ENCODE data around the gene CDH4. TPM values are rescaled to one million over a fixed set of nuclear protein-coding genes. Genes with fewer than 3 reads are reported as not detected.

CDH4 gene
- total and polyA plus RNA-seq, 2 of the 4 experiments (the other 2 are of a cell fraction) = 1.6 to 3.5 TPM

DNA sequence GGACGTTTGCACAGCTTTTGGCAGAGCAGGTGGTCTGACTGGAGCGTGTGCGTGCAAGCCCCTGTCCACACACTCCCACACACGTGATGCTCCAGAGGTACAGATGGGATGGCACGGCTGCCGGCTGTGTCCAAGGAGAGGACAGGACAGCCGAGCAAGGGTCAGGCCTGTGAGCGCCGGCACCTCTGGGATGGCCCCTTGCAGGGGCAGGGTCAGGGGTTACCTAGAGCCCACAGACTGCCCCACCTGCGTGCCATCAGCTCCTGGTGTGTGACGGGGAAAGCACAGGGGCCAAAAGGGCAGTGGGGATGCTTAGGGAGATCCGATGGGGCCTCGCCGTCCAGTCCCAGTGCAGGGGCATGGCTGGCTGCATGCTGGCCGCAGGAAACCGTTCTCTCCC lies 623.9 kb downstream of the CDH4 start:
- TF ChIP-seq SMC3 (IDR thresholded peaks at IDR 0.05; ENCODE audit: low read depth, low read length) = no peak
- TF ChIP-seq, protein P1, sequence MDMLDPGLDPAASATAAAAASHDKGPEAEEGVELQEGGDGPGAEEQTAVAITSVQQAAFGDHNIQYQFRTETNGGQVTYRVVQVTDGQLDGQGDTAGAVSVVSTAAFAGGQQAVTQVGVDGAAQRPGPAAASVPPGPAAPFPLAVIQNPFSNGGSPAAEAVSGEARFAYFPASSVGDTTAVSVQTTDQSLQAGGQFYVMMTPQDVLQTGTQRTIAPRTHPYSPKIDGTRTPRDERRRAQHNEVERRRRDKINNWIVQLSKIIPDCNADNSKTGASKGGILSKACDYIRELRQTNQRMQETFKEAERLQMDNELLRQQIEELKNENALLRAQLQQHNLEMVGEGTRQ (IDR thresholded peaks at IDR 0.05; ENCODE audit: low read depth, low read length) = no peak
- no peak for TF ChIP-seq POLR2A (IDR thresholded peaks at IDR 0.05; ENCODE audit: low read depth, low read length)
- TF ChIP-seq MAFK (IDR thresholded peaks at IDR 0.05; ENCODE audit: low read depth, low read length) = no peak
- TF ChIP-seq CHD1 (IDR thresholded peaks at IDR 0.05; ENCODE audit: low read depth, low read length) = no peak
- TF ChIP-seq FOS (IDR thresholded peaks at IDR 0.05; ENCODE audit: low read depth, low read length) = no peak
- TF ChIP-seq, protein P2, sequence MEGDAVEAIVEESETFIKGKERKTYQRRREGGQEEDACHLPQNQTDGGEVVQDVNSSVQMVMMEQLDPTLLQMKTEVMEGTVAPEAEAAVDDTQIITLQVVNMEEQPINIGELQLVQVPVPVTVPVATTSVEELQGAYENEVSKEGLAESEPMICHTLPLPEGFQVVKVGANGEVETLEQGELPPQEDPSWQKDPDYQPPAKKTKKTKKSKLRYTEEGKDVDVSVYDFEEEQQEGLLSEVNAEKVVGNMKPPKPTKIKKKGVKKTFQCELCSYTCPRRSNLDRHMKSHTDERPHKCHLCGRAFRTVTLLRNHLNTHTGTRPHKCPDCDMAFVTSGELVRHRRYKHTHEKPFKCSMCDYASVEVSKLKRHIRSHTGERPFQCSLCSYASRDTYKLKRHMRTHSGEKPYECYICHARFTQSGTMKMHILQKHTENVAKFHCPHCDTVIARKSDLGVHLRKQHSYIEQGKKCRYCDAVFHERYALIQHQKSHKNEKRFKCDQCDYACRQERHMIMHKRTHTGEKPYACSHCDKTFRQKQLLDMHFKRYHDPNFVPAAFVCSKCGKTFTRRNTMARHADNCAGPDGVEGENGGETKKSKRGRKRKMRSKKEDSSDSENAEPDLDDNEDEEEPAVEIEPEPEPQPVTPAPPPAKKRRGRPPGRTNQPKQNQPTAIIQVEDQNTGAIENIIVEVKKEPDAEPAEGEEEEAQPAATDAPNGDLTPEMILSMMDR (conservative IDR thresholded peaks at IDR 0.05; ENCODE audit: low read depth, low read length) = no peak
- no peak for TF ChIP-seq RAD21 (IDR thresholded peaks at IDR 0.05; ENCODE audit: low read length)
- TF ChIP-seq, protein P3, sequence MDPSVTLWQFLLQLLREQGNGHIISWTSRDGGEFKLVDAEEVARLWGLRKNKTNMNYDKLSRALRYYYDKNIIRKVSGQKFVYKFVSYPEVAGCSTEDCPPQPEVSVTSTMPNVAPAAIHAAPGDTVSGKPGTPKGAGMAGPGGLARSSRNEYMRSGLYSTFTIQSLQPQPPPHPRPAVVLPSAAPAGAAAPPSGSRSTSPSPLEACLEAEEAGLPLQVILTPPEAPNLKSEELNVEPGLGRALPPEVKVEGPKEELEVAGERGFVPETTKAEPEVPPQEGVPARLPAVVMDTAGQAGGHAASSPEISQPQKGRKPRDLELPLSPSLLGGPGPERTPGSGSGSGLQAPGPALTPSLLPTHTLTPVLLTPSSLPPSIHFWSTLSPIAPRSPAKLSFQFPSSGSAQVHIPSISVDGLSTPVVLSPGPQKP (IDR thresholded peaks at IDR 0.05; ENCODE audit: borderline replicate concordance, low read depth, low read length) = no peak
- no peak for TF ChIP-seq BHLHE40 (IDR thresholded peaks at IDR 0.05; ENCODE audit: low read depth, low read length)
- TF ChIP-seq CEBPB (IDR thresholded peaks at IDR 0.05; ENCODE audit: low read depth, low read length) = no peak
- TF ChIP-seq MXI1 (IDR thresholded peaks at IDR 0.05; ENCODE audit: borderline replicate concordance, low read depth, low read length) = no peak
- no peak for TF ChIP-seq NFE2L2 (IDR thresholded peaks at IDR 0.05; ENCODE audit: low read depth, low read length)
- TF ChIP-seq MAZ (IDR thresholded peaks at IDR 0.05; ENCODE audit: borderline replicate concordance, low read depth, low read length) = no peak
- TF ChIP-seq RCOR1 (IDR thresholded peaks at IDR 0.05; ENCODE audit: insufficient replicate concordance, low read length) = no peak
- TF ChIP-seq RFX5 (IDR thresholded peaks at IDR 0.05; ENCODE audit: low read depth, low read length) = no peak
- POLR2A ChIA-PET (ENCODE audit: unreplicated experiment) = no interaction called here

More for the DNA sequence above, 623.9 kb downstream of the CDH4 start:
- no peak overlapping the region for H2AK5ac ChIP-seq (ENCODE audit: low read depth, low read length)
- no peak overlapping the region for H3K56ac ChIP-seq (ENCODE audit: extremely low read depth, insufficient read depth, low read length)
- H3K27me3 ChIP-seq (ENCODE audit: control insufficient read depth, insufficient read depth, low read length) = no peaks in the 10 kb centered on the region; the same call in 1 of the 2 replicates
- H3K14ac ChIP-seq (replicated peaks; ENCODE audit: low read depth, low read length) = no peak overlapping the region
- no peak overlapping the region for H3K23ac ChIP-seq (ENCODE audit: low read depth, low read length)
- H3K4me3 ChIP-seq (ENCODE audit: insufficient read depth, low read depth, low read length) = no peak overlapping the region
- DNase-seq = no peak
- no peak overlapping the region for H4K91ac ChIP-seq (ENCODE audit: insufficient read depth, low read depth, low read length)
- no peak for ATAC-seq (ENCODE audit: low read depth)
- H3K79me1 ChIP-seq (ENCODE audit: low read depth in 1 of 2, low read length in 2 of 2) = no peaks in the 10 kb centered on the region
- no peak overlapping the region for H3K4ac ChIP-seq (ENCODE audit: low read depth, low read length)
- H2AFZ ChIP-seq (replicated peaks; ENCODE audit: low read length, poor library complexity) = no peak overlapping the region
- dilution Hi-C loops (cut with HindIII; ENCODE audit: low sequenced_read_pairs, unreplicated experiment) = no loop called here
- no peak overlapping the region for H3K4me2 ChIP-seq (ENCODE audit: low read depth, low read length)
- no peaks in the 10 kb centered on the region for H3K9me1 ChIP-seq (ENCODE audit: insufficient read depth, low read length)
- no peak overlapping the region for H3K27ac ChIP-seq (ENCODE audit: insufficient read depth, low read length)
- H3K36me3 ChIP-seq (ENCODE audit: control insufficient read depth, insufficient read depth, low read length) = no peaks in the 10 kb centered on the region
- H4K20me1 ChIP-seq (ENCODE audit: insufficient read depth, low read length) = no peaks in the 10 kb centered on the region
- no peak overlapping the region for H2BK15ac ChIP-seq (ENCODE audit: low read depth, low read length)
- CTCF ChIA-PET = interaction anchor here (1.2 kb wide), 1 partner anchor 10 kb away, joined by 3 read pairs; no protein-coding TSS in a partner anchor
- 86% methylated on average over 5 of the region's 16 CpGs; no CpG with 5 or more reads in 1 of the 2 experiments for WGBS, 2 experiments (ENCODE audit: extremely low coverage in 2 of 2, insufficient read length in 1 of 2)
- intact Hi-C loops (cut with micrococcal nuclease) = loop anchor here (2.0 kb wide), 1 partner anchor 613 kb away; no protein-coding TSS in a partner anchor
- no peak overlapping the region for H2BK20ac ChIP-seq (ENCODE audit: low read depth, low read length)
- H2BK5ac ChIP-seq (ENCODE audit: low read depth, low read length, poor library complexity, severe bottlenecking) = no peak overlapping the region
- H2BK120ac ChIP-seq (ENCODE audit: low read depth, low read length) = no peak overlapping the region
- H3K4me1 ChIP-seq (ENCODE audit: control insufficient read depth, insufficient read depth, low read length) = no peaks in the 10 kb centered on the region
- H4K5ac ChIP-seq (ENCODE audit: low read depth, low read length) = no peak overlapping the region
- H3K9me3 ChIP-seq (ENCODE audit: control insufficient read depth, insufficient read depth, low read length) = peaks cover 7% of the 10 kb centered on the region
- in situ Hi-C loops (cut with MboI; ENCODE audit: low sequenced_read_pairs) = loop anchor here (25.0 kb wide), 2 partner anchors 614 to 1814 kb away; partner anchors contain the start of gene CDH4
- no TSS peak for BruUV-seq (replicated peaks)
- H3K9ac ChIP-seq (ENCODE audit: low read depth, low read length) = no peak overlapping the region
- no peak overlapping the region for H2AK9ac ChIP-seq (replicated peaks; ENCODE audit: low read depth, low read length, poor library complexity)
- H4K8ac ChIP-seq (ENCODE audit: low read depth in 2 of 2, low read length in 2 of 2) = no peak overlapping the region
- H3K18ac ChIP-seq (ENCODE audit: low read depth, low read length) = no peak overlapping the region

All from IMR-90 (cell line).